ENCODE results near the gene UGDH.

UGDH gene

DNA sequence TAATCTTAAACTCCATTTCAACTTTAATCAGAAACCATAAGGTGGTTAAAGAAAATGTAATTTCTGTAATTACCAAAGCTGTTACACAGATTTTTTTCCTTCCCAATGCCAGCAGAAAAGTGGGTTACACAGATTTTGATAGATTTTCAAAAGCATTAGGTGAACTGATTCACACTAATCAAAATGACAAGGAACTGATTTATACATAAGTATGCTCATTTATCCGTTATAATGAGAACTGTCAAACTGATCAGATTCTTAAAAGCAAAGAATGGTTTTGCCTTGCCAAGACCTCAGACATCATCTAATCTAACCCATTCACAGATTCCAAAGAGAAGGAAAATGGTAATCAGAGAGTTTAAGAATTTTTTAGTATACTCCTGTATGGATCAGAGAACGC, 5.2 kb downstream of the UGDH start:
- TF ChIP-seq, protein P1, sequence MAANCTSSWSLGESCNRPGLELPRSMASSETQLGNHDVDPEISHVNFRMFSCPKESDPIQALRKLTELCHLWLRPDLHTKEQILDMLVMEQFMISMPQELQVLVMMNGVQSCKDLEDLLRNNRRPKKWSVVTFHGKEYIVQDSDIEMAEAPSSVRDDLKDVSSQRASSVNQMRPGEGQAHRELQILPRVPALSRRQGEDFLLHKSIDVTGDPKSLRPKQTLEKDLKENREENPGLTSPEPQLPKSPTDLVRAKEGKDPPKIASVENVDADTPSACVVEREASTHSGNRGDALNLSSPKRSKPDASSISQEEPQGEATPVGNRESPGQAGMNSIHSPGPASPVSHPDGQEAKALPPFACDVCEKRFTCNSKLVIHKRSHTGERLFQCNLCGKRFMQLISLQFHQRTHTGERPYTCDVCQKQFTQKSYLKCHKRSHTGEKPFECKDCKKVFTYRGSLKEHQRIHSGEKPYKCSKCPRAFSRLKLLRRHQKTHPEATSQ (tag by site-specific recombination; IDR thresholded peaks at IDR 0.05): no peak
- TF ChIP-seq ZNF335 (tag by site-specific recombination; conservative IDR thresholded peaks at IDR 0.05) (no peak), SALL2 (tag by site-specific recombination; IDR thresholded peaks at IDR 0.05; ENCODE audit: borderline replicate concordance) (no peak), ZNF514 (tag by site-specific recombination; IDR thresholded peaks at IDR 0.05) (no peak), ZNF394 (tag by site-specific recombination; IDR thresholded peaks at IDR 0.05; ENCODE audit: borderline replicate concordance) (no peak)
- TF ChIP-seq, protein P2, sequence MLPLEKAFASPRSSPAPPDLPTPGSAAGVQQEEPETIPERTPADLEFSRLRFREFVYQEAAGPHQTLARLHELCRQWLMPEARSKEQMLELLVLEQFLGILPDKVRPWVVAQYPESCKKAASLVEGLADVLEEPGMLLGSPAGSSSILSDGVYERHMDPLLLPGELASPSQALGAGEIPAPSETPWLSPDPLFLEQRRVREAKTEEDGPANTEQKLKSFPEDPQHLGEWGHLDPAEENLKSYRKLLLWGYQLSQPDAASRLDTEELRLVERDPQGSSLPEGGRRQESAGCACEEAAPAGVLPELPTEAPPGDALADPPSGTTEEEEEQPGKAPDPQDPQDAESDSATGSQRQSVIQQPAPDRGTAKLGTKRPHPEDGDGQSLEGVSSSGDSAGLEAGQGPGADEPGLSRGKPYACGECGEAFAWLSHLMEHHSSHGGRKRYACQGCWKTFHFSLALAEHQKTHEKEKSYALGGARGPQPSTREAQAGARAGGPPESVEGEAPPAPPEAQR (tag by site-specific recombination; IDR thresholded peaks at IDR 0.05): no peak
- CTCF ChIA-PET: no interaction called here
- Histone ChIP-seq H3K4me1 (ENCODE audit: control insufficient read depth, insufficient read depth, low read length) (no peaks in the 10 kb centered on the region), H3K36me3 (ENCODE audit: control insufficient read depth in 2 of 2, insufficient read depth in 1 of 2, low read length in 2 of 2) (peaks cover 0 to 8% of the 10 kb centered on the region in 2 experiments; a peak in 1 of 3 replicates), H3K9me3 (ENCODE audit: control insufficient read depth, insufficient read depth, low read depth, low read length) (no peaks in the 10 kb centered on the region), H3K4me3 (ENCODE audit: low read depth, low read length) (no peak overlapping the region), H3K27ac (ENCODE audit: extremely low read depth, low read depth, low read length) (no peak overlapping the region)
- POLR2A ChIA-PET: interaction anchor here (1.5 kb wide), 1 partner anchor 116 kb away, joined by 3 read pairs; no protein-coding TSS in a partner anchor

DNA sequence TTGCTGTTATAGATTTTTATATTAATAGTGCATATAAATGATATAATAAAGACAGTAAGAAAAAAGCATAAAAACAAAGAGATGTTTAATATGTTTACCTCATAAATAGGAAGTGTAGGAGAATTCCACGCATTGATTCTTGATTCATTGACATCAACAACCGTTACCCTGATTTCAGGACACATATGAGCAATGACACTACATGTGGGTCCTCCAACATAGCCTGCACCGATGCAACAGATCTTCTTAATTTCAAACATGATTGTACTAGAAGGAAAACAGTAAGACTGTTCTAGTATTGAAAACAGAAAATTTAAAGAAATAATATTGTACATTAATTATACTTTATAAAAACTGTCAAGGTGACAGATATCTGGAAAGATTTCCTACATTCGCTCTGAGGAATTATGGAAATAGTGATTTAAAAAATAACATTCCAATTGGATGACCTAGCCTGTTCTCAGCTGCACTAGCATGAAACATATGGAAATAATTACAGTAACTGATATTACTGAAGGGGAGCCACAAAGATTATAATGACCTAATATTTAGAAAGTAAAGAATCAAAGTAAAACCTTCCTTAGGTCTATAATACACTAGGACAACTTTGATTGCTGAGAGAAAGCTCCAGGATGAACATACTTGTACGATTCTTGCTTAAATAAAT, 5.9 kb downstream of the UGDH start:
- ChIA-PET POLR2A (no interaction called here), CTCF (no interaction called here)
- Histone ChIP-seq H3K36me3 (ENCODE audit: control insufficient read depth in 2 of 2, insufficient read depth in 1 of 2, low read length in 2 of 2) (peaks cover 0 to 8% of the 10 kb centered on the region in 2 experiments; a peak in 1 of 3 replicates), H3K27ac (ENCODE audit: extremely low read depth, low read depth, low read length) (no peak overlapping the region), H3K4me3 (ENCODE audit: low read depth, low read length) (no peak overlapping the region), H3K4me1 (ENCODE audit: control insufficient read depth, insufficient read depth, low read length) (no peaks in the 10 kb centered on the region), H3K9me3 (ENCODE audit: control insufficient read depth, insufficient read depth, low read depth, low read length) (no peaks in the 10 kb centered on the region)
- TF ChIP-seq ZNF629 (tag by site-specific recombination; IDR thresholded peaks at IDR 0.05): 0 out of 2 replicates have a peak, but pooled peaks have one; percentile 21
- no peak for TF ChIP-seq ZBTB1 (tag by site-specific recombination; IDR thresholded peaks at IDR 0.05)
- TF ChIP-seq, protein P3, sequence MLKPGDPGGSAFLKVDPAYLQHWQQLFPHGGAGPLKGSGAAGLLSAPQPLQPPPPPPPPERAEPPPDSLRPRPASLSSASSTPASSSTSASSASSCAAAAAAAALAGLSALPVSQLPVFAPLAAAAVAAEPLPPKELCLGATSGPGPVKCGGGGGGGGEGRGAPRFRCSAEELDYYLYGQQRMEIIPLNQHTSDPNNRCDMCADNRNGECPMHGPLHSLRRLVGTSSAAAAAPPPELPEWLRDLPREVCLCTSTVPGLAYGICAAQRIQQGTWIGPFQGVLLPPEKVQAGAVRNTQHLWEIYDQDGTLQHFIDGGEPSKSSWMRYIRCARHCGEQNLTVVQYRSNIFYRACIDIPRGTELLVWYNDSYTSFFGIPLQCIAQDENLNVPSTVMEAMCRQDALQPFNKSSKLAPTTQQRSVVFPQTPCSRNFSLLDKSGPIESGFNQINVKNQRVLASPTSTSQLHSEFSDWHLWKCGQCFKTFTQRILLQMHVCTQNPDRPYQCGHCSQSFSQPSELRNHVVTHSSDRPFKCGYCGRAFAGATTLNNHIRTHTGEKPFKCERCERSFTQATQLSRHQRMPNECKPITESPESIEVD (tag by site-specific recombination; IDR thresholded peaks at IDR 0.05): peak; percentile 46; the same call in 1 of the 2 replicates
- TF ChIP-seq ZNF335 (tag by site-specific recombination; conservative IDR thresholded peaks at IDR 0.05): 0 out of 2 replicates have a peak, but pooled peaks have one; percentile 23

DNA sequence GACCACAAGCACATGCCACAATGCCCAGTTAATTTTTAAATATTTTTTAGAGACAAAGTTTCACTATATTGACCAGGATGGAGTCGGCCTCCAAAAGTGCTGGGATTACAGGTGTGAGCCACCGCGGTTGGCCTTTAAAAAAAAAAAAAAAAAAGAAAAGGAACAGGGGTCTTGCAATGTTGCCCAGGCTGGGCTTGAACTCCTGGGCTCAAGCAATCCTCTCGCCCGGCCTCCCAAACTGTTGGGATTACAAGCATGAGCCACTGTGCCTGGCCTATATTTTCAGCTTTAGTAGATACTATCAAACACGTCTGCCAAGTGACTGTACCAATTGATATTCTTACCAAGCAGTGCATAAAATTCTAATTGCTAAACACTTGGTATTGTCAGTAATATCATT, 8.8 kb downstream of the UGDH start:
- TF ChIP-seq, protein P4, sequence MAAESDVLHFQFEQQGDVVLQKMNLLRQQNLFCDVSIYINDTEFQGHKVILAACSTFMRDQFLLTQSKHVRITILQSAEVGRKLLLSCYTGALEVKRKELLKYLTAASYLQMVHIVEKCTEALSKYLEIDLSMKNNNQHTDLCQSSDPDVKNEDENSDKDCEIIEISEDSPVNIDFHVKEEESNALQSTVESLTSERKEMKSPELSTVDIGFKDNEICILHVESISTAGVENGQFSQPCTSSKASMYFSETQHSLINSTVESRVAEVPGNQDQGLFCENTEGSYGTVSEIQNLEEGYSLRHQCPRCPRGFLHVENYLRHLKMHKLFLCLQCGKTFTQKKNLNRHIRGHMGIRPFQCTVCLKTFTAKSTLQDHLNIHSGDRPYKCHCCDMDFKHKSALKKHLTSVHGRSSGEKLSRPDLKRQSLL (tag by site-specific recombination; IDR thresholded peaks at IDR 0.05): no peak
- TF ChIP-seq ZNF571 (tag by site-specific recombination; IDR thresholded peaks at IDR 0.05): no peak
- CTCF ChIA-PET: no interaction called here
- peaks cover 0 to 8% of the 10 kb centered on the region in 2 experiments; a peak in 1 of 3 replicates for H3K36me3 ChIP-seq (ENCODE audit: control insufficient read depth in 2 of 2, insufficient read depth in 1 of 2, low read length in 2 of 2)

More for the DNA sequence above, 8.8 kb downstream of the UGDH start:
- no peak overlapping the region for H3K27ac ChIP-seq (ENCODE audit: extremely low read depth, low read depth, low read length)
- POLR2A ChIA-PET: no interaction called here
- H3K4me1 ChIP-seq (ENCODE audit: control insufficient read depth, insufficient read depth, low read length): no peaks in the 10 kb centered on the region
- H3K9me3 ChIP-seq (ENCODE audit: control insufficient read depth, insufficient read depth, low read depth, low read length): no peaks in the 10 kb centered on the region
- no peak overlapping the region for H3K4me3 ChIP-seq (ENCODE audit: low read depth, low read length)
